ENCODE data around the gene SEMA6C. TPM values are rescaled to one million over a fixed set of nuclear protein-coding genes. Genes with fewer than 3 reads are reported as not detected.

Gene SEMA6C
- total and polyA plus RNA-seq, 2 of the 13 experiments (the other 11 are each of a cell fraction or from before 2014, with no cell fraction given): 1.4 to 2.9 TPM

DNA sequence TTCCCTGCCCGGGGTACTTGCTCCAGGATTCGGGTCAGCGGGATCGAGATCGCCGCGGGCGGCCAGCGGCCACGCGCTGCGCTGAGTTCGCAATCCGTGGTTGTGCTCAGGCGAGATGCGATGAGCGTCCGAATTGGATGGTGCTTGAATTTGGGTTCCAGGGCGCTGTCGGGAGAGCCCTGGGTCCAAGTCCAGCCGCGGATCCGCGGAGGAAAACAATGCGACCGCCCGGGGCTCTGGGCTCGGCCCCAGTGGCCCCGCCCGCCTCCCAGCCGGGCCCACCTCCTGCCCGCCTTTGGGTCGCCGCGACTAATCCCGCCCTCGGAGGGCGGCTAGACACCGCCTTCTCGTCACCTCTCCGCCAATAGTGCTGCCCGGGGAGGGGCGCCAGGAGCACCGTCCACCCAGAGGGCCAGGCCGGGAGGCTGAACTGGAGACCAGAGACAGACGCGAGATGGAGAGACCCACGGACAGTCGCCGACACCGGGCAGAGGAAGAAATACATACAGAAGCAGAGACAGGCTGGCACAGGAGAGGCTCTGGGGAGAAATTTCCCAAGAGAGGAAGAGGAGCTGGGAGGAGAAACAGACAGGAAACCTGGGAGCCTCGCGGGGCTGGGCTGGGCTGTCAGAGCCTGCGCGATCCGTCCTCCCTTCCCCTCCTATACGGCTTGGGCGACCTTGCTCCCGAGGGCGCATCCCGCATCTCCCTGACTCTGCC, at the start of gene SEMA6C (continued):
- peak; percentile 67 for TF ChIP-seq NRL (CRISPR knock-in tag; IDR thresholded peaks at IDR 0.05; ENCODE audit: borderline replicate concordance)
- TF ChIP-seq, protein P1, sequence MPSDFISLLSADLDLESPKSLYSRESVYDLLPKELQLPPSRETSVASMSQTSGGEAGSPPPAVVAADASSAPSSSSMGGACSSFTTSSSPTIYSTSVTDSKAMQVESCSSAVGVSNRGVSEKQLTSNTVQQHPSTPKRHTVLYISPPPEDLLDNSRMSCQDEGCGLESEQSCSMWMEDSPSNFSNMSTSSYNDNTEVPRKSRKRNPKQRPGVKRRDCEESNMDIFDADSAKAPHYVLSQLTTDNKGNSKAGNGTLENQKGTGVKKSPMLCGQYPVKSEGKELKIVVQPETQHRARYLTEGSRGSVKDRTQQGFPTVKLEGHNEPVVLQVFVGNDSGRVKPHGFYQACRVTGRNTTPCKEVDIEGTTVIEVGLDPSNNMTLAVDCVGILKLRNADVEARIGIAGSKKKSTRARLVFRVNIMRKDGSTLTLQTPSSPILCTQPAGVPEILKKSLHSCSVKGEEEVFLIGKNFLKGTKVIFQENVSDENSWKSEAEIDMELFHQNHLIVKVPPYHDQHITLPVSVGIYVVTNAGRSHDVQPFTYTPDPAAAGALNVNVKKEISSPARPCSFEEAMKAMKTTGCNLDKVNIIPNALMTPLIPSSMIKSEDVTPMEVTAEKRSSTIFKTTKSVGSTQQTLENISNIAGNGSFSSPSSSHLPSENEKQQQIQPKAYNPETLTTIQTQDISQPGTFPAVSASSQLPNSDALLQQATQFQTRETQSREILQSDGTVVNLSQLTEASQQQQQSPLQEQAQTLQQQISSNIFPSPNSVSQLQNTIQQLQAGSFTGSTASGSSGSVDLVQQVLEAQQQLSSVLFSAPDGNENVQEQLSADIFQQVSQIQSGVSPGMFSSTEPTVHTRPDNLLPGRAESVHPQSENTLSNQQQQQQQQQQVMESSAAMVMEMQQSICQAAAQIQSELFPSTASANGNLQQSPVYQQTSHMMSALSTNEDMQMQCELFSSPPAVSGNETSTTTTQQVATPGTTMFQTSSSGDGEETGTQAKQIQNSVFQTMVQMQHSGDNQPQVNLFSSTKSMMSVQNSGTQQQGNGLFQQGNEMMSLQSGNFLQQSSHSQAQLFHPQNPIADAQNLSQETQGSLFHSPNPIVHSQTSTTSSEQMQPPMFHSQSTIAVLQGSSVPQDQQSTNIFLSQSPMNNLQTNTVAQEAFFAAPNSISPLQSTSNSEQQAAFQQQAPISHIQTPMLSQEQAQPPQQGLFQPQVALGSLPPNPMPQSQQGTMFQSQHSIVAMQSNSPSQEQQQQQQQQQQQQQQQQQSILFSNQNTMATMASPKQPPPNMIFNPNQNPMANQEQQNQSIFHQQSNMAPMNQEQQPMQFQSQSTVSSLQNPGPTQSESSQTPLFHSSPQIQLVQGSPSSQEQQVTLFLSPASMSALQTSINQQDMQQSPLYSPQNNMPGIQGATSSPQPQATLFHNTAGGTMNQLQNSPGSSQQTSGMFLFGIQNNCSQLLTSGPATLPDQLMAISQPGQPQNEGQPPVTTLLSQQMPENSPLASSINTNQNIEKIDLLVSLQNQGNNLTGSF (CRISPR knock-in tag; IDR thresholded peaks at IDR 0.05): 0 out of 2 replicates have a peak, but pooled peaks have one; percentile 43
- peak; percentile 37; the same call in 1 of the 2 replicates for TF ChIP-seq ZBTB7B (CRISPR knock-in tag; IDR thresholded peaks at IDR 0.05)
- TF ChIP-seq, protein P2, sequence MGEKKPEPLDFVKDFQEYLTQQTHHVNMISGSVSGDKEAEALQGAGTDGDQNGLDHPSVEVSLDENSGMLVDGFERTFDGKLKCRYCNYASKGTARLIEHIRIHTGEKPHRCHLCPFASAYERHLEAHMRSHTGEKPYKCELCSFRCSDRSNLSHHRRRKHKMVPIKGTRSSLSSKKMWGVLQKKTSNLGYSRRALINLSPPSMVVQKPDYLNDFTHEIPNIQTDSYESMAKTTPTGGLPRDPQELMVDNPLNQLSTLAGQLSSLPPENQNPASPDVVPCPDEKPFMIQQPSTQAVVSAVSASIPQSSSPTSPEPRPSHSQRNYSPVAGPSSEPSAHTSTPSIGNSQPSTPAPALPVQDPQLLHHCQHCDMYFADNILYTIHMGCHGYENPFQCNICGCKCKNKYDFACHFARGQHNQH (CRISPR knock-in tag; IDR thresholded peaks at IDR 0.05): peak; percentile 58; the same call in 1 of the 2 replicates
- peak; percentile 67; the same call in 1 of the 2 replicates for TF ChIP-seq PITX1 (CRISPR knock-in tag; IDR thresholded peaks at IDR 0.05)
- TF ChIP-seq, protein P3, sequence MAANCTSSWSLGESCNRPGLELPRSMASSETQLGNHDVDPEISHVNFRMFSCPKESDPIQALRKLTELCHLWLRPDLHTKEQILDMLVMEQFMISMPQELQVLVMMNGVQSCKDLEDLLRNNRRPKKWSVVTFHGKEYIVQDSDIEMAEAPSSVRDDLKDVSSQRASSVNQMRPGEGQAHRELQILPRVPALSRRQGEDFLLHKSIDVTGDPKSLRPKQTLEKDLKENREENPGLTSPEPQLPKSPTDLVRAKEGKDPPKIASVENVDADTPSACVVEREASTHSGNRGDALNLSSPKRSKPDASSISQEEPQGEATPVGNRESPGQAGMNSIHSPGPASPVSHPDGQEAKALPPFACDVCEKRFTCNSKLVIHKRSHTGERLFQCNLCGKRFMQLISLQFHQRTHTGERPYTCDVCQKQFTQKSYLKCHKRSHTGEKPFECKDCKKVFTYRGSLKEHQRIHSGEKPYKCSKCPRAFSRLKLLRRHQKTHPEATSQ (CRISPR knock-in tag; IDR thresholded peaks at IDR 0.05; ENCODE audit: borderline replicate concordance): no peak
- TF ChIP-seq, protein P4, sequence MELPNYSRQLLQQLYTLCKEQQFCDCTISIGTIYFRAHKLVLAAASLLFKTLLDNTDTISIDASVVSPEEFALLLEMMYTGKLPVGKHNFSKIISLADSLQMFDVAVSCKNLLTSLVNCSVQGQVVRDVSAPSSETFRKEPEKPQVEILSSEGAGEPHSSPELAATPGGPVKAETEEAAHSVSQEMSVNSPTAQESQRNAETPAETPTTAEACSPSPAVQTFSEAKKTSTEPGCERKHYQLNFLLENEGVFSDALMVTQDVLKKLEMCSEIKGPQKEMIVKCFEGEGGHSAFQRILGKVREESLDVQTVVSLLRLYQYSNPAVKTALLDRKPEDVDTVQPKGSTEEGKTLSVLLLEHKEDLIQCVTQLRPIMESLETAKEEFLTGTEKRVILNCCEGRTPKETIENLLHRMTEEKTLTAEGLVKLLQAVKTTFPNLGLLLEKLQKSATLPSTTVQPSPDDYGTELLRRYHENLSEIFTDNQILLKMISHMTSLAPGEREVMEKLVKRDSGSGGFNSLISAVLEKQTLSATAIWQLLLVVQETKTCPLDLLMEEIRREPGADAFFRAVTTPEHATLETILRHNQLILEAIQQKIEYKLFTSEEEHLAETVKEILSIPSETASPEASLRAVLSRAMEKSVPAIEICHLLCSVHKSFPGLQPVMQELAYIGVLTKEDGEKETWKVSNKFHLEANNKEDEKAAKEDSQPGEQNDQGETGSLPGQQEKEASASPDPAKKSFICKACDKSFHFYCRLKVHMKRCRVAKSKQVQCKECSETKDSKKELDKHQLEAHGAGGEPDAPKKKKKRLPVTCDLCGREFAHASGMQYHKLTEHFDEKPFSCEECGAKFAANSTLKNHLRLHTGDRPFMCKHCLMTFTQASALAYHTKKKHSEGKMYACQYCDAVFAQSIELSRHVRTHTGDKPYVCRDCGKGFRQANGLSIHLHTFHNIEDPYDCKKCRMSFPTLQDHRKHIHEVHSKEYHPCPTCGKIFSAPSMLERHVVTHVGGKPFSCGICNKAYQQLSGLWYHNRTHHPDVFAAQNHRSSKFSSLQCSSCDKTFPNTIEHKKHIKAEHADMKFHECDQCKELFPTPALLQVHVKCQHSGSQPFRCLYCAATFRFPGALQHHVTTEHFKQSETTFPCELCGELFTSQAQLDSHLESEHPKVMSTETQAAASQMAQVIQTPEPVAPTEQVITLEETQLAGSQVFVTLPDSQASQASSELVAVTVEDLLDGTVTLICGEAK (IDR thresholded peaks at IDR 0.05): no peak
- TF ChIP-seq, protein P4 (CRISPR knock-in tag; IDR thresholded peaks at IDR 0.05): peak; percentile 69; the same call in 1 of the 2 replicates
- no peak for TF ChIP-seq HCFC1 (IDR thresholded peaks at IDR 0.05; ENCODE audit: low read depth, low read length)
- TF ChIP-seq HNRNPK (IDR thresholded peaks at IDR 0.05; ENCODE audit: low read depth, low read length, poor library complexity, severe bottlenecking): no peak
- TF ChIP-seq RAD51 (IDR thresholded peaks at IDR 0.05; ENCODE audit: borderline replicate concordance): no peak
